NCI-H2227 (cell line): ENCODE measurements around the gene CELA2B.
"Not testable (repeated sequence)": the region's sequence is repeated elsewhere in the genome, so short reads cannot be mapped to it uniquely, and the experiment has no call there.

Experiments used
- DNase-seq: peaks from one replicate; lab custom pipeline; 2025; ENCODE audit not compliant: unreplicated experiment; lab: John Stamatoyannopoulos, UW

CELA2B gene

GRCh38 chr1:15444468-15445389 lies 31.2 kb upstream of the CELA2B start:
- no peak for DNase-seq

GRCh38 chr1:15445390-15446122 lies 30.3 kb upstream of the CELA2B start:
- DNase-seq, result no peak

- DNase-seq, result no peak
These were observed 29.7 kb upstream of the CELA2B start for GRCh38 chr1:15446212-15446611.

- no peak for DNase-seq
These were observed 26.9 kb upstream of the CELA2B start for GRCh38 chr1:15448877-15449462.

GRCh38 chr1:15449567-15449966 lies 26.3 kb upstream of the CELA2B start:
- no peak for DNase-seq

GRCh38 chr1:15451014-15451722 lies 24.7 kb upstream of the CELA2B start:
- DNase-seq, result no peak

GRCh38 chr1:15452216-15452615 lies 23.7 kb upstream of the CELA2B start:
- no peak for DNase-seq

- DNase-seq, result no peak
These were observed 22.9 kb upstream of the CELA2B start for GRCh38 chr1:15452866-15453571.

- no peak for DNase-seq
These were observed 22.2 kb upstream of the CELA2B start for GRCh38 chr1:15453734-15454133.

- no peak for DNase-seq
These were observed 21.6 kb upstream of the CELA2B start for GRCh38 chr1:15454256-15454655.

GRCh38 chr1:15455522-15455921 lies 20.4 kb upstream of the CELA2B start:
- no peak for DNase-seq

GRCh38 chr1:15456313-15456954 lies 19.5 kb upstream of the CELA2B start, which contains the start of gene CELA2A:
TSS of gene CELA2A (plus strand) at chr1:15456732. CDS start at chr1:15456754, 22 bp downstream.
- DNase-seq, result no peak

- no peak for DNase-seq
These were observed 18.3 kb upstream of the CELA2B start for GRCh38 chr1:15457585-15457984.

GRCh38 chr1:15458388-15458787 lies 17.5 kb upstream of the CELA2B start:
- not testable (repeated sequence) for DNase-seq

- no peak for DNase-seq
These were observed 15.9 kb upstream of the CELA2B start for GRCh38 chr1:15459771-15460707.

- DNase-seq, result no peak
These were observed 15.2 kb upstream of the CELA2B start for GRCh38 chr1:15460708-15461095.

- not testable (repeated sequence) for DNase-seq
These were observed 12.7 kb upstream of the CELA2B start for GRCh38 chr1:15463064-15463800.

GRCh38 chr1:15463926-15464322 lies 12.0 kb upstream of the CELA2B start:
- not testable (repeated sequence) for DNase-seq
